ENCODE data around the gene GRIP2. TPM values are rescaled to one million over a fixed set of nuclear protein-coding genes. Genes with fewer than 3 reads are reported as not detected.

The GRIP2 gene
- total RNA-seq, 1 experiment from 2014 or later = 4.5 TPM

DNA sequence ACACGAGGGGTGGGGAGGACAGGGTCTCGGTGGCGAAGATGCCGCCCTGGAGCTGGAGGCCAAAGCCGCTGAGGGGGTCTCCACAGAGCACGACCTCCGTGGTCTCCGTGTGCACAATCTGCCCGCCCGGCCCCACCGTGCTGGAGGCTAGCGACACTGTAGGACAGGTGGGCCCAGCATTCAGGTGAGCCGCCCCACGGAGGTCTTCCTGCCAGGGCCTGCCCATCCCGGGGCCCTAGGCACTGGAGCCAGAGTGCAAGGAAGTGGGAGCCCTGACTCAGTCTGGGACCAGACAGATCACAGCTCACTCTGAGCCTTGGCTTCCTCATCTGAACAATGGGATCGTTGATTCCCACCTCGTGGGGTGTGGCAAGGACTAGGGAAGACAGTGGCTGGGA is 25.8 kb downstream of the GRIP2 start:
- intact Hi-C loops (cut with micrococcal nuclease; ENCODE audit: unreplicated experiment) = no loop called here
- no peaks in the 10 kb centered on the region for H3K36me3 ChIP-seq (ENCODE audit: control insufficient read depth, insufficient read depth, low read length)
- no peaks in the 10 kb centered on the region for H3K27me3 ChIP-seq (replicated peaks; ENCODE audit: control insufficient read depth, insufficient read depth, low read length)
- DNase-seq = peak in 1 of 2 experiments; percentile 20
- no peaks in the 10 kb centered on the region for H3K4me1 Mint-ChIP-seq (ENCODE audit: low read depth, unreplicated experiment)
- POLR2A ChIA-PET = no interaction called here
- no peak overlapping the region for H3K27ac Mint-ChIP-seq (ENCODE audit: unreplicated experiment)
- no peak overlapping the region for H3K4me3 ChIP-seq (ENCODE audit: low read depth, low read length)
- no peaks in the 10 kb centered on the region for H3K4me1 ChIP-seq
- H3K36me3 Mint-ChIP-seq (ENCODE audit: insufficient read depth, unreplicated experiment) = no peaks in the 10 kb centered on the region
- CTCF ChIA-PET = no interaction called here
- no peaks in the 10 kb centered on the region for H3K9me3 Mint-ChIP-seq (ENCODE audit: unreplicated experiment)
- H3K4me3 Mint-ChIP-seq (ENCODE audit: unreplicated experiment) = no peak overlapping the region
- H3K9me3 ChIP-seq = no peaks in the 10 kb centered on the region
- no peak for TF ChIP-seq CTCF (IDR thresholded peaks at IDR 0.05; ENCODE audit: insufficient read depth in 1 of 2, low read depth in 1 of 2, low read length in 1 of 2, severe bottlenecking in 1 of 2, unreplicated experiment in 1 of 2)
- H3K27me3 Mint-ChIP-seq (ENCODE audit: insufficient read depth, unreplicated experiment) = no peaks in the 10 kb centered on the region
- BruUV-seq (replicated peaks) = no TSS peak

DNA sequence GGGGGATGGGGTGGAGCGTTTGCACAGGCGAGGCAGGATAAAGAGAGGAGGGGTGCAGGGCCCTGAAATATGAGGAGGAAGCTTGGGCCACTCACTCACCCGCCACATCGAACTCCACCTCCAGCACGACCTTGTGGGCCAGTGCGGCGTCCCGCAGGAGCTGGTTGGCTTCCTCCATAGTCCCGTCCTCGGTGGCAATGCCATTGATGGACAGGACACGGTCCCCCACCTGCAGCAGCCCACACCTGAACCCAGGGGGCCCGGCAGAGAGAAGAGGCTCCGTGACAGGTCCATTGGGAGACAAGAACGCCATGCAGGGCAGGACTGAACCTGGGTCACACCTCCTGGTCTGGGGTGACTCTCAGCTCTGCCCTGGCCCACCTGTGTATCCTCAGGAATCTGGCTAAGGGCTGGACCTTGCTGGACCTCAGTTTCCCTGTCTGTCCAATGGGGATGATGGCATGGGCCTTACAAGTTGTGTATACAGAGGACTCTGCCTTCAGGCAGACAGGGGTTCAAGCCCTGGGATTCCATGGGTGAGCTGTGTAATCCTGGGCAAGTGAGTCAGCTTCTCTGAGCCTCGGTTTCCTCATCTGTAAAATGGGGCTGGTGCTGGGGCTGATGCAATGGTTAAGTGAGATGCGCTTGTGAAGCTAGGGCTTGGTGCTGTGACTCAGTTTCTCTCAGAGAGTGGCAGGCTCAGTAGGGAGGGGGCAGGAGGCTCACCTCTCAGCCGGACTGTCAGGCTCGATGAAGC is 26.4 kb downstream of the GRIP2 start:
- no peaks in the 10 kb centered on the region for H3K4me1 Mint-ChIP-seq (ENCODE audit: low read depth, unreplicated experiment)
- no peak overlapping the region for H3K4me3 Mint-ChIP-seq (ENCODE audit: unreplicated experiment)
- Histone ChIP-seq H3K9me3 (no peaks in the 10 kb centered on the region), H3K27me3 (replicated peaks; ENCODE audit: control insufficient read depth, insufficient read depth, low read length) (no peaks in the 10 kb centered on the region), H3K4me3 (ENCODE audit: low read depth, low read length) (no peak overlapping the region), H3K36me3 (ENCODE audit: control insufficient read depth, insufficient read depth, low read length) (no peaks in the 10 kb centered on the region), H3K4me1 (no peaks in the 10 kb centered on the region)
- no peaks in the 10 kb centered on the region for H3K9me3 Mint-ChIP-seq (ENCODE audit: unreplicated experiment)
- TF ChIP-seq CTCF (IDR thresholded peaks at IDR 0.05; ENCODE audit: insufficient read depth in 1 of 2, low read depth in 1 of 2, low read length in 1 of 2, severe bottlenecking in 1 of 2, unreplicated experiment in 1 of 2) = no peak
- no peaks in the 10 kb centered on the region for H3K36me3 Mint-ChIP-seq (ENCODE audit: insufficient read depth, unreplicated experiment)
- ChIA-PET POLR2A (no interaction called here), CTCF (interaction anchor here (0.6 to 1.3 kb wide), 2 partner anchors 35 to 1026 kb away, joined by 3 read pairs; no protein-coding TSS in a partner anchor)
- peak in 1 of 2 experiments; percentile 16 for DNase-seq
- intact Hi-C loops (cut with micrococcal nuclease; ENCODE audit: unreplicated experiment) = no loop called here
- BruUV-seq (replicated peaks) = no TSS peak
- H3K27ac Mint-ChIP-seq (ENCODE audit: unreplicated experiment) = no peak overlapping the region
- H3K27me3 Mint-ChIP-seq (ENCODE audit: insufficient read depth, unreplicated experiment) = no peaks in the 10 kb centered on the region

GRCh38 chr3:14512942-14513327 is 27.2 kb downstream of the GRIP2 start:
- intact Hi-C loops (cut with micrococcal nuclease; ENCODE audit: unreplicated experiment) = no loop called here
- CTCF ChIA-PET = interaction anchor here (1.3 kb wide), 1 partner anchor 35 kb away, joined by 3 read pairs; no protein-coding TSS in a partner anchor
- no peak for TF ChIP-seq CTCF (IDR thresholded peaks at IDR 0.05; ENCODE audit: insufficient read depth in 1 of 2, low read depth in 1 of 2, low read length in 1 of 2, severe bottlenecking in 1 of 2, unreplicated experiment in 1 of 2)
- no peaks in the 10 kb centered on the region for H3K9me3 Mint-ChIP-seq (ENCODE audit: unreplicated experiment)
- H3K27ac Mint-ChIP-seq (ENCODE audit: unreplicated experiment) = no peak overlapping the region
- H3K36me3 ChIP-seq (ENCODE audit: control insufficient read depth, insufficient read depth, low read length) = no peaks in the 10 kb centered on the region
- no peak overlapping the region for H3K4me3 ChIP-seq (ENCODE audit: low read depth, low read length)
- POLR2A ChIA-PET = no interaction called here
- no peaks in the 10 kb centered on the region for H3K9me3 ChIP-seq
- no peak overlapping the region for H3K4me3 Mint-ChIP-seq (ENCODE audit: unreplicated experiment)
- H3K4me1 Mint-ChIP-seq (ENCODE audit: low read depth, unreplicated experiment) = no peaks in the 10 kb centered on the region
- no peak for DNase-seq
- no peaks in the 10 kb centered on the region for H3K27me3 ChIP-seq (replicated peaks; ENCODE audit: control insufficient read depth, insufficient read depth, low read length)
- no peaks in the 10 kb centered on the region for H3K27me3 Mint-ChIP-seq (ENCODE audit: insufficient read depth, unreplicated experiment)
- H3K36me3 Mint-ChIP-seq (ENCODE audit: insufficient read depth, unreplicated experiment) = no peaks in the 10 kb centered on the region
- no peaks in the 10 kb centered on the region for H3K4me1 ChIP-seq
- no TSS peak for BruUV-seq (replicated peaks)
